ENCODE data around the gene PLEKHG5.

Gene PLEKHG5

GRCh38 chr1:6468729-6469461 lies 22.6 kb downstream of the PLEKHG5 start:
- Histone ChIP-seq H3K36me3 (ENCODE audit: control insufficient read depth, insufficient read depth, low read length) (peaks cover 4% of the 10 kb centered on the region), H2BK120ac (ENCODE audit: low read depth, low read length) (no peak overlapping the region)
- WGBS (ENCODE audit: extremely low coverage, insufficient coverage, low lambda C conversion rate): no CpG with 5 or more reads among the region's 13 CpGs

DNA sequence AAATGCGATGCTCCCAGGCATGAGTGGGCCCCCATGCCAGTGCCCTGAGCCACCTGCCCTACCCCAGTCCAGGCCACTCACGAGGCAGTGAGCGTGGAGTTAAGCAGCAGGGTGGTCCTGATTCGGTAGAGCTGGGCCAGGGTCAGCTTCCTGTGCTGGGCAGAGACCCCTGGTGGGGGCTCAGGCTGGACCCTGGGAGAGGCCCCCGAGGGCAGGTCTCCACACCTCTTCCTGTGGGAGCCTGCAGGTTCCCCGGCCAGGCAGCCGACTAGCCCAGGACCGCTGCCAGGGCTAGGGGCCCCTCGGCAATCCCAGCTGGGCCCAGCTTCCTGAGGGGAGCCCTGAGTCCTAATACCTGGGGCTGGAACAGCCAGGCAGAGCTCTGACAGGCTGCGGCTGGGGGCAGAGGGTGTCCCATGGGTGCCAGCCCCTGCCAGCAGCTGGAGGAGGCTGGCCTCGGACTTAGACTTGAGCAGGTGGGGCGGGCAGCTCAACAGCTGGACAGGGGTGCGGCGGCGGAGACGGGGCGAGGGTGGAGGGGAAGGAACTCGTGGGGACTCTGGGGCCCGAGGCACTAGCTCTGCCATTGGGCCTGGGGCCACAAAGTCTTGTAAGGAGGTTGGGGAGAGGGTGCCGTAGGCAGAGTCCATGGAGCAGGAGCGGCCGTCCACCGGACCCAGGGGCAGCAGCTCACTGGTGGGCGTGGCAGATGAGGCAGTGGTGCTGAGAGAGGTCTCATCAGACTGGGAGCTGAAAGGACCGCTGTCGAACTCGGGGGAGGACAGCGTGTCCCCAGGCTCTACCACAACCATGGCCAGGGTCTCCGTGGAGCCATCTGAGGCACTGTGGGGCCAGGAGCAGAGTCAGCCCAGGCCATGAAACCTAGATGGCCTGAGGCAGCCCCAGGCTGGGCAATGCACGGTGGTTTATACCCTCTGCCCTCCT lies 23.5 kb downstream of the PLEKHG5 start:
- Histone ChIP-seq H3K27me3 (ENCODE audit: insufficient read depth, low read length, poor library complexity) (no peaks in the 10 kb centered on the region), H4K5ac (ENCODE audit: low read length) (no peak overlapping the region), H2BK5ac (ENCODE audit: low read length) (no peak overlapping the region), H3K4me3 (ENCODE audit: low read length) (no peak overlapping the region), H3K4me2 (ENCODE audit: low read length) (no peak overlapping the region), H3K9ac (ENCODE audit: low read length) (no peak overlapping the region), H3K79me1 (ENCODE audit: low read length) (no peaks in the 10 kb centered on the region), H2AK5ac (ENCODE audit: low read length) (no peak overlapping the region), H4K8ac (ENCODE audit: low read depth, low read length) (no peak overlapping the region), H3K27ac (ENCODE audit: low read depth, low read length) (no peak overlapping the region), H3K36me3 (ENCODE audit: control insufficient read depth, insufficient read depth, low read length) (peaks cover 4% of the 10 kb centered on the region), H2BK15ac (replicated peaks; ENCODE audit: low read depth) (no peak overlapping the region), H3K56ac (ENCODE audit: low read length) (no peak overlapping the region), H3K4ac (ENCODE audit: low read depth, low read length) (no peak overlapping the region), H3K23ac (ENCODE audit: low read length) (no peak overlapping the region), H3K79me2 (ENCODE audit: control insufficient read depth, insufficient read depth, low read length) (no peaks in the 10 kb centered on the region), H3K18ac (ENCODE audit: low read length) (no peak overlapping the region), H2BK120ac (ENCODE audit: low read depth, low read length) (no peak overlapping the region), H3K4me1 (ENCODE audit: control insufficient read depth, low read depth, low read length) (no peaks in the 10 kb centered on the region)
- DNase-seq: no peak
- WGBS (ENCODE audit: extremely low coverage, insufficient coverage, low lambda C conversion rate): no CpG with 5 or more reads among the region's 30 CpGs

More at GRCh38 chr1:6468729-6469461, 22.6 kb downstream of the PLEKHG5 start:
- no peak overlapping the region for H3K9ac ChIP-seq (ENCODE audit: low read length)
- no peak overlapping the region for H3K4ac ChIP-seq (ENCODE audit: low read depth, low read length)
- DNase-seq: no peak
- H2BK15ac ChIP-seq (replicated peaks; ENCODE audit: low read depth): no peak overlapping the region
- no peak overlapping the region for H3K18ac ChIP-seq (ENCODE audit: low read length)
- no peak overlapping the region for H4K8ac ChIP-seq (ENCODE audit: low read depth, low read length)
- H2AK5ac ChIP-seq (ENCODE audit: low read length): no peak overlapping the region
- no peak overlapping the region for H2BK5ac ChIP-seq (ENCODE audit: low read length)
- H3K27ac ChIP-seq (ENCODE audit: low read depth, low read length): no peak overlapping the region
- H3K79me1 ChIP-seq (ENCODE audit: low read length): no peaks in the 10 kb centered on the region
- H4K5ac ChIP-seq (ENCODE audit: low read length): no peak overlapping the region
- H3K79me2 ChIP-seq (ENCODE audit: control insufficient read depth, insufficient read depth, low read length): no peaks in the 10 kb centered on the region
- no peaks in the 10 kb centered on the region for H3K4me1 ChIP-seq (ENCODE audit: control insufficient read depth, low read depth, low read length)
- no peak overlapping the region for H3K56ac ChIP-seq (ENCODE audit: low read length)
- no peak overlapping the region for H3K4me3 ChIP-seq (ENCODE audit: low read length)
- no peaks in the 10 kb centered on the region for H3K27me3 ChIP-seq (ENCODE audit: insufficient read depth, low read length, poor library complexity)
- no peak overlapping the region for H3K23ac ChIP-seq (ENCODE audit: low read length)
- H3K4me2 ChIP-seq (ENCODE audit: low read length): no peak overlapping the region

DNA sequence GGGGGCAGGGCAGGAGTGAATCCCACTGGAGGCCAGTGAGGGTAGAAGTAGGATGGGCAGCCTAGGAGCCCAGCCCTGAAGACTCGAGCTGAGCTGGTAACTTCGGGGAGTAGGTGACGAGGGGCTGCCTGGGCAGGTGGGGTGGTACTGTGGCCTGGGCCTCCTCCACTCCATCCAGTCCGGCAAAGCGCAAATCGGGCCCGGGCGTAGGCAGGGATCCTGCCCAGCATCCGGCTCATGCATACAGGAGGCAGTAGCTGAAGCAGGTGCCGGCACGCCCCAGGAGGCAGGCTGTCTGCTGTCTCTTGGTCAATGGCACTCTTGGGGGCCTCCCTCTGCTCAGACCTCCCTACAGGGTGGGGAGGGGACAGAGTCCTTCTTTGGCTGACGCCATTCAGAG lies 24.2 kb downstream of the PLEKHG5 start:
- no peak for DNase-seq
- Histone ChIP-seq H3K79me2 (ENCODE audit: control insufficient read depth, insufficient read depth, low read length) (no peaks in the 10 kb centered on the region), H3K9ac (ENCODE audit: low read length) (no peak overlapping the region), H3K36me3 (ENCODE audit: control insufficient read depth, insufficient read depth, low read length) (peaks cover 2% of the 10 kb centered on the region), H2BK5ac (ENCODE audit: low read length) (no peak overlapping the region), H3K27ac (ENCODE audit: low read depth, low read length) (no peak overlapping the region), H3K23ac (ENCODE audit: low read length) (no peak overlapping the region), H3K4me3 (ENCODE audit: low read length) (no peak overlapping the region), H3K4me1 (ENCODE audit: control insufficient read depth, low read depth, low read length) (no peaks in the 10 kb centered on the region), H4K5ac (ENCODE audit: low read length) (no peak overlapping the region), H3K4me2 (ENCODE audit: low read length) (no peak overlapping the region), H3K27me3 (ENCODE audit: insufficient read depth, low read length, poor library complexity) (no peaks in the 10 kb centered on the region), H3K56ac (ENCODE audit: low read length) (no peak overlapping the region), H2AK5ac (ENCODE audit: low read length) (no peak overlapping the region), H3K4ac (ENCODE audit: low read depth, low read length) (no peak overlapping the region), H3K18ac (ENCODE audit: low read length) (no peak overlapping the region), H2BK120ac (ENCODE audit: low read depth, low read length) (no peak overlapping the region), H4K8ac (ENCODE audit: low read depth, low read length) (no peak overlapping the region), H2BK15ac (replicated peaks; ENCODE audit: low read depth) (no peak overlapping the region), H3K79me1 (ENCODE audit: low read length) (no peaks in the 10 kb centered on the region)
- no CpG with 5 or more reads among the region's 12 CpGs for WGBS (ENCODE audit: extremely low coverage, insufficient coverage, low lambda C conversion rate)

GRCh38 chr1:6466751-6467150 lies 24.7 kb downstream of the PLEKHG5 start:
- no peak overlapping the region for H2BK15ac ChIP-seq (replicated peaks; ENCODE audit: low read depth)
- no peaks in the 10 kb centered on the region for H3K27me3 ChIP-seq (ENCODE audit: insufficient read depth, low read length, poor library complexity)
- H4K5ac ChIP-seq (ENCODE audit: low read length): no peak overlapping the region
- H2BK120ac ChIP-seq (ENCODE audit: low read depth, low read length): no peak overlapping the region
- H3K56ac ChIP-seq (ENCODE audit: low read length): no peak overlapping the region
- H3K18ac ChIP-seq (ENCODE audit: low read length): no peak overlapping the region
- H2AK5ac ChIP-seq (ENCODE audit: low read length): no peak overlapping the region
- no CpG with 5 or more reads among the region's 5 CpGs for WGBS (ENCODE audit: extremely low coverage, insufficient coverage, low lambda C conversion rate)
- no peak overlapping the region for H4K8ac ChIP-seq (ENCODE audit: low read depth, low read length)
- DNase-seq: no peak
- no peak overlapping the region for H3K23ac ChIP-seq (ENCODE audit: low read length)
- no peaks in the 10 kb centered on the region for H3K4me1 ChIP-seq (ENCODE audit: control insufficient read depth, low read depth, low read length)
- H3K4me3 ChIP-seq (ENCODE audit: low read length): no peak overlapping the region
- H3K4ac ChIP-seq (ENCODE audit: low read depth, low read length): no peak overlapping the region
- no peak overlapping the region for H3K27ac ChIP-seq (ENCODE audit: low read depth, low read length)
- H3K79me2 ChIP-seq (ENCODE audit: control insufficient read depth, insufficient read depth, low read length): no peaks in the 10 kb centered on the region
- no peak overlapping the region for H2BK5ac ChIP-seq (ENCODE audit: low read length)
- H3K79me1 ChIP-seq (ENCODE audit: low read length): no peaks in the 10 kb centered on the region
- no peak overlapping the region for H3K4me2 ChIP-seq (ENCODE audit: low read length)
- peaks cover 2% of the 10 kb centered on the region for H3K36me3 ChIP-seq (ENCODE audit: control insufficient read depth, insufficient read depth, low read length)
- no peak overlapping the region for H3K9ac ChIP-seq (ENCODE audit: low read length)

- Histone ChIP-seq H4K5ac (ENCODE audit: low read length) (no peak within 1 kb of the TSS), H3K36me3 (ENCODE audit: control insufficient read depth, insufficient read depth, low read length) (peaks cover 2% of the 10 kb centered on the region), H2AK5ac (ENCODE audit: low read length) (no peak within 1 kb of the TSS), H3K4me2 (ENCODE audit: low read length) (peak within 1 kb of the TSS; percentile 26), H2BK120ac (ENCODE audit: low read depth, low read length) (no peak within 1 kb of the TSS), H3K4ac (ENCODE audit: low read depth, low read length) (no peak within 1 kb of the TSS), H4K8ac (ENCODE audit: low read depth, low read length) (no peak within 1 kb of the TSS), H3K27ac (ENCODE audit: low read depth, low read length) (no peak within 1 kb of the TSS), H3K23ac (ENCODE audit: low read length) (peak within 1 kb of the TSS; percentile 74), H3K79me1 (ENCODE audit: low read length) (no peaks in the 10 kb centered on the region), H2BK15ac (replicated peaks; ENCODE audit: low read depth) (no peak within 1 kb of the TSS), H3K27me3 (ENCODE audit: insufficient read depth, low read length, poor library complexity) (no peaks in the 10 kb centered on the region), H3K56ac (ENCODE audit: low read length) (peak within 1 kb of the TSS; percentile 83), H3K18ac (ENCODE audit: low read length) (no peak within 1 kb of the TSS), H3K4me1 (ENCODE audit: control insufficient read depth, low read depth, low read length) (no peaks in the 10 kb centered on the region), H3K4me3 (ENCODE audit: low read length) (no peak within 1 kb of the TSS), H2BK5ac (ENCODE audit: low read length) (no peak within 1 kb of the TSS), H3K9ac (ENCODE audit: low read length) (peak within 1 kb of the TSS; percentile 55), H3K79me2 (ENCODE audit: control insufficient read depth, insufficient read depth, low read length) (no peaks in the 10 kb centered on the region)
- peak; percentile 63 for DNase-seq
- WGBS (ENCODE audit: extremely low coverage, insufficient coverage, low lambda C conversion rate): no CpG with 5 or more reads among the region's 43 CpGs
Observed at GRCh38 chr1:6466023-6466422, 25.4 kb downstream of the PLEKHG5 start, which contains the start of gene TNFRSF25. TNFRSF25 (minus strand) TSS chr1:6466173; CDS start chr1:6466107, 66 bp downstream.

Measured in mesendoderm (in vitro differentiated cells).